ENCODE results near the gene TMEM232.

DNA sequence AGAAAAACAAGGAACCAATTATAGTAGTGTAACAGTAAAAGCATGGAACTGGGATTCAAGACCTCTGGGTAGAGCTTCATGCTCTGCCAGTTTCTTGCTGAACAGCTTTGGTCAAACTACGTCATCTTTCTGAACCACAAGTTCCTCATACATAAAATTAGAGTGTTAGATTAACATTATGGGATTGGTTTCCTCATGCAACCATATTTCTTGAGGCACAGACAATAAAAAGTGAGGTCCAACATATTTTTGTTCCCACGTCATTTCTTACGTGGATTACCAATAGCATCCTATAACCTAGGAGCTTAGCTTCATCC, 354.8 kb downstream of the TMEM232 start:
- no peak for TF ChIP-seq POLR2A (IDR thresholded peaks at IDR 0.05)
- TF ChIP-seq, protein P1, sequence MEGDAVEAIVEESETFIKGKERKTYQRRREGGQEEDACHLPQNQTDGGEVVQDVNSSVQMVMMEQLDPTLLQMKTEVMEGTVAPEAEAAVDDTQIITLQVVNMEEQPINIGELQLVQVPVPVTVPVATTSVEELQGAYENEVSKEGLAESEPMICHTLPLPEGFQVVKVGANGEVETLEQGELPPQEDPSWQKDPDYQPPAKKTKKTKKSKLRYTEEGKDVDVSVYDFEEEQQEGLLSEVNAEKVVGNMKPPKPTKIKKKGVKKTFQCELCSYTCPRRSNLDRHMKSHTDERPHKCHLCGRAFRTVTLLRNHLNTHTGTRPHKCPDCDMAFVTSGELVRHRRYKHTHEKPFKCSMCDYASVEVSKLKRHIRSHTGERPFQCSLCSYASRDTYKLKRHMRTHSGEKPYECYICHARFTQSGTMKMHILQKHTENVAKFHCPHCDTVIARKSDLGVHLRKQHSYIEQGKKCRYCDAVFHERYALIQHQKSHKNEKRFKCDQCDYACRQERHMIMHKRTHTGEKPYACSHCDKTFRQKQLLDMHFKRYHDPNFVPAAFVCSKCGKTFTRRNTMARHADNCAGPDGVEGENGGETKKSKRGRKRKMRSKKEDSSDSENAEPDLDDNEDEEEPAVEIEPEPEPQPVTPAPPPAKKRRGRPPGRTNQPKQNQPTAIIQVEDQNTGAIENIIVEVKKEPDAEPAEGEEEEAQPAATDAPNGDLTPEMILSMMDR (IDR thresholded peaks at IDR 0.05), result no peak

All from esophagus squamous epithelium (tissue), 4 donors.